Cardiac fibroblast (primary cell): ENCODE results near the gene LRRC3.

Experiments used
- DNase-seq, 2 donors: peaks; one replicate each; pipeline versions ENCODE4 v3.0.0 to v3.0.0-alpha.2; 2010; ENCODE audit warnings: low read depth in 2 of 2
- H3K4me3 ChIP-seq, 2 donors: replicated peaks in 1 of 2; 1 replicate in 1 of 2; 2 replicates in 1 of 2; pipeline ENCODE4 v1.5.1; 2011; ENCODE audit warnings: low read depth in 2 of 2, low read length in 2 of 2, mild to moderate bottlenecking in 2 of 2, moderate library complexity in 1 of 2
- TF ChIP-seq, protein P1 (sequence below): IDR thresholded peaks from one replicate; pipeline ENCODE4 v1.5.1; 2011; ENCODE audit warnings: low read depth, mild to moderate bottlenecking, low read length, inconsistent platforms

Gene LRRC3

DNA sequence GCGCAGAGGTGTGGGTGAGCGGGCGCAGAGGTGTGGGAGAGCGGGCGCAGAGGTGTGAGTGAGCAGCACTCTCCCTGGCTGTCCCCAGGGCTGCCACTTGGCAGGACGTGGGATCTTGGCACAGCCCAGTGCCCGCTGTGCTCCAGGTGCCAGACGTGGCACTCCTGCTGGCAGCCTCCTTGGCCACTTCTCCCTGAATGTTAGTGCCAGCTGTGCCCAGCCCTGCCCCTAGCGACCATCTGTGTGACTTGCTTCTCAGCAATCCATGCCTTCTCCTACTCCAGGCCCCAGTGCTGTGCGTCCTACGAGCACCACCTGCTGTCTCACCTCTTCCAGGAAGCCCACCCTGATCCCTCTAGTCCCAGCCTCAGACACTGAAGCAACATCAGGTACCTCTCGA is 54.2 kb downstream of the LRRC3 start:
- DNase-seq: no peak
- H3K4me3 ChIP-seq: no peak overlapping the region
- TF ChIP-seq, protein P1, sequence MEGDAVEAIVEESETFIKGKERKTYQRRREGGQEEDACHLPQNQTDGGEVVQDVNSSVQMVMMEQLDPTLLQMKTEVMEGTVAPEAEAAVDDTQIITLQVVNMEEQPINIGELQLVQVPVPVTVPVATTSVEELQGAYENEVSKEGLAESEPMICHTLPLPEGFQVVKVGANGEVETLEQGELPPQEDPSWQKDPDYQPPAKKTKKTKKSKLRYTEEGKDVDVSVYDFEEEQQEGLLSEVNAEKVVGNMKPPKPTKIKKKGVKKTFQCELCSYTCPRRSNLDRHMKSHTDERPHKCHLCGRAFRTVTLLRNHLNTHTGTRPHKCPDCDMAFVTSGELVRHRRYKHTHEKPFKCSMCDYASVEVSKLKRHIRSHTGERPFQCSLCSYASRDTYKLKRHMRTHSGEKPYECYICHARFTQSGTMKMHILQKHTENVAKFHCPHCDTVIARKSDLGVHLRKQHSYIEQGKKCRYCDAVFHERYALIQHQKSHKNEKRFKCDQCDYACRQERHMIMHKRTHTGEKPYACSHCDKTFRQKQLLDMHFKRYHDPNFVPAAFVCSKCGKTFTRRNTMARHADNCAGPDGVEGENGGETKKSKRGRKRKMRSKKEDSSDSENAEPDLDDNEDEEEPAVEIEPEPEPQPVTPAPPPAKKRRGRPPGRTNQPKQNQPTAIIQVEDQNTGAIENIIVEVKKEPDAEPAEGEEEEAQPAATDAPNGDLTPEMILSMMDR: no peak

GRCh38 chr21:44510109-44510507 is 54.8 kb downstream of the LRRC3 start:
- DNase-seq: no peak
- TF ChIP-seq, protein P1: no peak
- H3K4me3 ChIP-seq: no peak overlapping the region

DNA sequence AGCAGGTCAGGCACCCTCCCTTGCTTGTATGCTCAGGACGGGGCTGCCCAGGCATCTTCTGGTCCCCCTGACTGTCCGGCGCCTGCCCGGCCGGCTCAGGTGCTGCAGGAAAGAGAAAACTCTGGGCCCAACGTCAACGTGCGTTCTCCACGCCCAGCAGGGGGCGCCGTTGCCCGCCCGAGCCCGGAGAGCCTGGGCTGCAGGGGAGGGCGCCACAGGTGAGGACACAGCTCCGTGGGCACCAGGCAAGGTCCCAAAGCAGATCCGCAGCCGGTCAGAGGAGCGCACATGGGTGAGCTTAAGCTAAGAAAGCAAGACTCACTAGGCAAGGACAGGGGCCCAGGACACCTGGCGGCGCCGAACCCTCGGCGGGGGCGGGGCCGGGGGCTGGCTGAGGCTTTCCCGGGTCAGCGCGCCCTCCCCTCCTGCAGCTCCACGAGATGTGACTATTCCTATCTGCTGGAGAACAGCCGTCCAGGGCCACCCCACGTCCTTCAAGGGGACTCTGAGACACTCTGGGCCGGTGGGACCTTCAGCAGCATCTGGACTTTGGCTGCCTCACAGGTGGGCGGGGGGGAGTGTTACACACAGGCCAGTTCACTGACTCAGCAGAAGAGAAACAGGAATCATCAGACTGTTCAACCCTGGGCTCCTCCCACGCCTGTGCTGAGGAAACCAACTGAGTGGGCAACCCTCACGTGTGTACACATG is 55.4 kb downstream of the LRRC3 start:
- DNase-seq: peak; percentile 32 to 41
- TF ChIP-seq, protein P1: peak; percentile 77
- H3K4me3 ChIP-seq: no peak overlapping the region

GRCh38 chr21:44511219-44511937 is 56.1 kb downstream of the LRRC3 start:
- H3K4me3 ChIP-seq: no peak overlapping the region
- no peak for DNase-seq
- TF ChIP-seq, protein P1: no peak
